Heart right ventricle (tissue), 16 donors: ENCODE measurements around the gene SMCR8. TPM values are rescaled to one million over a fixed set of nuclear protein-coding genes. Genes with fewer than 3 reads are reported as not detected.

Source experiments
- ATAC-seq, 8 donors: fragments of 200-7000 bp; cut with Tn5 transposase; one replicate each; pipeline ENCODE4 v1.9.1; 2020; ENCODE audit warnings: mild to moderate bottlenecking in 8 of 8, moderate library complexity in 8 of 8, moderate number of reproducible peaks in 1 of 8
- DNase-seq, 2 donors: peaks; one replicate each; pipeline ENCODE4 v3.0.0-alpha.2; 2020
- H3K27ac ChIP-seq, 10 donors: fragments of 200-600 bp; sonication (generic) in 2 of 10; one replicate each; pipeline versions ENCODE4 v1.5.0 to v1.8.0; 2020 to 2022; ENCODE audit warnings: mild to moderate bottlenecking in 3 of 10
- H3K27me3 ChIP-seq, 7 donors: fragments of 200-600 bp; one replicate each; pipeline ENCODE4 v1.8.0; 2021 to 2022; ENCODE audit warnings: mild to moderate bottlenecking in 2 of 7
- H3K36me3 ChIP-seq, 9 donors: fragments of 200-600 bp; sonication (generic) in 1 of 9; one replicate each; pipeline versions ENCODE4 v1.5.0 to v1.8.0; 2020 to 2022; ENCODE audit warnings: mild to moderate bottlenecking in 2 of 9
- H3K4me1 ChIP-seq, 9 donors: fragments of 200-600 bp; sonication (generic) in 1 of 9; one replicate each; pipeline versions ENCODE4 v1.5.0 to v1.8.0; 2020 to 2022; ENCODE audit warnings: mild to moderate bottlenecking in 4 of 9
- H3K4me3 ChIP-seq, 10 donors: fragments of 200-600 bp; sonication (generic) in 2 of 10; one replicate each; pipeline versions ENCODE4 v1.5.0 to v1.8.0; 2020 to 2022; ENCODE audit warnings: mild to moderate bottlenecking in 7 of 10, moderate library complexity in 2 of 10
- H3K9me3 ChIP-seq, 11 donors: fragments of 200-600 bp in 10 of 11; sonication (generic) in 2 of 11; one replicate each; pipeline versions ENCODE4 v1.5.0 to v1.8.0; 2013 to 2022; ENCODE audit warnings: mild to moderate bottlenecking in 2 of 11, control low read depth in 1 of 11, moderate library complexity in 1 of 11
- CTCF ChIP-seq, 9 donors: fragments of 200-600 bp; sonication (generic) in 2 of 9; IDR thresholded peaks; one replicate each; pipeline versions ENCODE4 v1.5.0 to v1.8.0; 2021 to 2022; ENCODE audit warnings: antibody characterized with exemption in 9 of 9, mild to moderate bottlenecking in 5 of 9, moderate library complexity in 1 of 9
- WGBS, 2 donors: extraction: QIAGEN DNeasy Blood & Tissue Kit; methylation state at CpG; one replicate each; pipeline ENCODE4 v1.1.7; 2013; ENCODE audit warnings: inconsistent platforms in 1 of 2; 5-methylcytosine and 5-hydroxymethylcytosine counted together
- intact Hi-C, 10 donors: fragments of 100-400 bp; cut with DNase I; formaldehyde crosslinking; loops; one replicate each; pipeline versions ENCODE4 v1.11.1 to v1.14.2; 2022
- polyA plus RNA-seq, 2 donors: library from polyadenylated mRNA; stranded (reverse); fragments of 200-250 nt; gene quantifications; one replicate each; pipeline ENCODE4 v1.2.3, GENCODE V29; 2013
- total RNA-seq, 10 donors: library from RNA; stranded (reverse); fragmentation: NEBNext Ultra II Directional in 3 of 10; extraction: Animal tissue kit (Norgen Biotek cat#: 25700) in 3 of 10; gene quantifications; one replicate each; pipeline versions ENCODE4 v1.2.1 to v1.2.4, GENCODE V29; 2021 to 2023
- donor health status: Arrhythmogenic right ventricular cardiomyopathy.
- donor health status: ischemic (EF 13 %, LVEDD 7.1; RV severe dilation, severe dysfunction).
- donor health status: healthy with polysubstance abuse.
- donor health status: DM: no; HTN: yes; CAD: no.
- donor health status: DM: no; HTN: no; CAD: no.
- donor health status: ischemic (EF 25% LVEDD 6.9; RV normal size, moderate dysfunction).
- donor health status: ischemic (EF 25% LVEDD 5.7; RV mildly dilated, moderate dysfunction).
- donor health status: healthy.
- donor health status: DM: yes; HTN: yes; CAD: no.
- donor health status: Ischemic cardiomyopathy.
- donor health status: ischemic (EF 35%, LVEDD 5.7; RV mildly dilated, moderate dysfunction).
- donor health status: nonischemic (EF 11% LVEDD 7.7; RV severe dilation, severe dysfunction).
- donor health status: DM: yes; HTN: yes; CAD: no.
- donor health status: PGD.
- donor health status: ischemic (EF 29% LVEDD 5.4; RV normal size, mild dysfunction).
- donor health status: nonischemic (EF 23%, LVEDD 6.1; RV moderate dilation, normal function).

SMCR8 gene
- total and polyA plus RNA-seq, 12 donors = 2.1 to 15.7 (median 11.6) TPM

GRCh38 chr17:18361837-18362697, 47.0 kb downstream of the SMCR8 start:
- Histone ChIP-seq H3K9me3 (peaks cover 0 to 5% (median 0%) of the 10 kb centered on the region in 11 donors), H3K4me1 (peaks cover 0 to 24% (median 13%) of the 10 kb centered on the region in 9 donors), H3K27me3 (no peaks in the 10 kb centered on the region), H3K27ac (peak overlapping the region in 6 of 10 donors; percentile 65 to 81 (median 75)), H3K4me3 (peak overlapping the region; percentile 60 to 98 (median 84)), H3K36me3 (peaks cover 0 to 15% (median 0%) of the 10 kb centered on the region in 9 donors)
- no peak for DNase-seq
- intact Hi-C loops = loop anchor here in 2 of 10 donors (2.0 kb wide), 1 partner anchor 47 kb away; the partner anchor contains the start of genes SMCR8 (in 2 of the 2) and TOP3A (in 2 of the 2)
- ATAC-seq = no peak
- TF ChIP-seq CTCF (IDR thresholded peaks at IDR 0.05) = no peak
- WGBS, 2 donors = 62 to 66% methylated on average over 15 of the region's 15 CpGs

GRCh38 chr17:18362698-18363100, 47.6 kb downstream of the SMCR8 start:
- no peak for TF ChIP-seq CTCF (IDR thresholded peaks at IDR 0.05)
- Histone ChIP-seq H3K4me3 (peak overlapping the region; percentile 60 to 98 (median 84)), H3K27ac (peak overlapping the region in 9 of 10 donors; percentile 23 to 83 (median 74)), H3K9me3 (peaks cover 0 to 5% (median 0%) of the 10 kb centered on the region in 11 donors), H3K27me3 (no peaks in the 10 kb centered on the region), H3K4me1 (peaks cover 0 to 24% (median 13%) of the 10 kb centered on the region in 9 donors), H3K36me3 (peaks cover 0 to 15% (median 0%) of the 10 kb centered on the region in 9 donors)
- intact Hi-C loops = loop anchor here in 2 of 10 donors (2.0 kb wide), 1 partner anchor 48 kb away; the partner anchor contains the start of genes SMCR8 (in 2 of the 2) and TOP3A (in 2 of the 2)
- WGBS, 2 donors = 5 to 8% methylated on average over 14 of the region's 14 CpGs
- ATAC-seq = peak in 6 of 8 donors; percentile 11 to 32 (median 24)
- DNase-seq = peak; percentile 50 to 65

- peak; percentile 99 to 100 (median 100) for ATAC-seq
- WGBS, 2 donors = 0 to 1% methylated on average over 76 of the region's 76 CpGs
- intact Hi-C loops = loop anchor here in 2 of 10 donors (2.0 kb wide), 1 partner anchor 49 kb away; the partner anchor contains the start of genes SMCR8 (in 2 of the 2) and TOP3A (in 2 of the 2)
Observed at GRCh38 chr17:18363101-18364049, 48.3 kb downstream of the SMCR8 start, which contains the start of gene SHMT1. Gene SHMT1, minus strand, starts transcription at chr17:18363550. Its CDS starts 7,569 bp downstream, at chr17:18355981.

More at GRCh38 chr17:18363101-18364049, 48.3 kb downstream of the SMCR8 start, which contains the start of gene SHMT1:
- TF ChIP-seq CTCF (IDR thresholded peaks at IDR 0.05) = no peak
- peaks cover 0 to 14% (median 0%) of the 10 kb centered on the region in 9 donors for H3K36me3 ChIP-seq
- DNase-seq = peak; percentile 90 to 94
- peaks cover 0 to 24% (median 13%) of the 10 kb centered on the region in 9 donors for H3K4me1 ChIP-seq
- H3K9me3 ChIP-seq = peaks cover 0 to 5% (median 0%) of the 10 kb centered on the region in 11 donors
- peak within 1 kb of the TSS; percentile 60 to 98 (median 84) for H3K4me3 ChIP-seq
- no peaks in the 10 kb centered on the region for H3K27me3 ChIP-seq
- peak within 1 kb of the TSS in 9 of 10 donors; percentile 23 to 83 (median 74) for H3K27ac ChIP-seq
